ENCODE results near the gene PHF23. TPM values are rescaled to one million over a fixed set of nuclear protein-coding genes. Genes with fewer than 3 reads are reported as not detected.

The PHF23 gene
- total and polyA plus RNA-seq, 9 donors, result 19.4 to 57.7 (median 41.0) TPM

DNA sequence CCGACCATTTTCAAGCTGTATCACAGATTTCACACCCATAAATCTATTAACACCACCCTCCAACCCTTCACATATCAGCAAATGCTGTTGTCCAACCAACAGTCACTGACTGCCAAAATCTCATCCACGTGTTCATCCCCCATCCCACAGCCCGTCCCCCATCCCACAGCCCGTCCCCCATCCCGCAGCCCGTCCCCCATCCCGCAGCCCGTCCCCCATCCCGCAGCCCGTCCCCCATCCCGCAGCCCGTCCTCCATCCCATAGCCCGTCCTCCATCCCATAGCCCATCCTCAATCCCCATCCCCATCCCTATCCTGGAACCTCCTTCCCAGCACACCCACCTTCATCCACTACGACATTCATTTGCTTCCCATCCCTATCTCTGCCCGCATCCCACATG is 33.7 kb downstream of the PHF23 start:
- Histone ChIP-seq H3K4me1 (ENCODE audit: insufficient read depth) (peaks cover 10% of the 10 kb centered on the region), H3K27ac (peak overlapping the region in 1 of 2 donors; percentile 78), H3K36me3 (no peaks in the 10 kb centered on the region), H3K27me3 (no peaks in the 10 kb centered on the region), H3K9me3 (no peaks in the 10 kb centered on the region), H3K4me3 (peak overlapping the region; percentile 33)
- TF ChIP-seq, protein P1, sequence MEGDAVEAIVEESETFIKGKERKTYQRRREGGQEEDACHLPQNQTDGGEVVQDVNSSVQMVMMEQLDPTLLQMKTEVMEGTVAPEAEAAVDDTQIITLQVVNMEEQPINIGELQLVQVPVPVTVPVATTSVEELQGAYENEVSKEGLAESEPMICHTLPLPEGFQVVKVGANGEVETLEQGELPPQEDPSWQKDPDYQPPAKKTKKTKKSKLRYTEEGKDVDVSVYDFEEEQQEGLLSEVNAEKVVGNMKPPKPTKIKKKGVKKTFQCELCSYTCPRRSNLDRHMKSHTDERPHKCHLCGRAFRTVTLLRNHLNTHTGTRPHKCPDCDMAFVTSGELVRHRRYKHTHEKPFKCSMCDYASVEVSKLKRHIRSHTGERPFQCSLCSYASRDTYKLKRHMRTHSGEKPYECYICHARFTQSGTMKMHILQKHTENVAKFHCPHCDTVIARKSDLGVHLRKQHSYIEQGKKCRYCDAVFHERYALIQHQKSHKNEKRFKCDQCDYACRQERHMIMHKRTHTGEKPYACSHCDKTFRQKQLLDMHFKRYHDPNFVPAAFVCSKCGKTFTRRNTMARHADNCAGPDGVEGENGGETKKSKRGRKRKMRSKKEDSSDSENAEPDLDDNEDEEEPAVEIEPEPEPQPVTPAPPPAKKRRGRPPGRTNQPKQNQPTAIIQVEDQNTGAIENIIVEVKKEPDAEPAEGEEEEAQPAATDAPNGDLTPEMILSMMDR (IDR thresholded peaks at IDR 0.05), result no peak
- no peak for TF ChIP-seq POLR2A (IDR thresholded peaks at IDR 0.05)
- TF ChIP-seq EP300 (IDR thresholded peaks at IDR 0.05), result no peak
- WGBS, 3 donors, result 14 to 26% (median 14%) methylated on average over 15 of the region's 15 CpGs
- peak in 3 of 5 donors; percentile 27 to 43 (median 37) for DNase-seq
- intact Hi-C loops (cut with DNase I), result no loop called here

DNA sequence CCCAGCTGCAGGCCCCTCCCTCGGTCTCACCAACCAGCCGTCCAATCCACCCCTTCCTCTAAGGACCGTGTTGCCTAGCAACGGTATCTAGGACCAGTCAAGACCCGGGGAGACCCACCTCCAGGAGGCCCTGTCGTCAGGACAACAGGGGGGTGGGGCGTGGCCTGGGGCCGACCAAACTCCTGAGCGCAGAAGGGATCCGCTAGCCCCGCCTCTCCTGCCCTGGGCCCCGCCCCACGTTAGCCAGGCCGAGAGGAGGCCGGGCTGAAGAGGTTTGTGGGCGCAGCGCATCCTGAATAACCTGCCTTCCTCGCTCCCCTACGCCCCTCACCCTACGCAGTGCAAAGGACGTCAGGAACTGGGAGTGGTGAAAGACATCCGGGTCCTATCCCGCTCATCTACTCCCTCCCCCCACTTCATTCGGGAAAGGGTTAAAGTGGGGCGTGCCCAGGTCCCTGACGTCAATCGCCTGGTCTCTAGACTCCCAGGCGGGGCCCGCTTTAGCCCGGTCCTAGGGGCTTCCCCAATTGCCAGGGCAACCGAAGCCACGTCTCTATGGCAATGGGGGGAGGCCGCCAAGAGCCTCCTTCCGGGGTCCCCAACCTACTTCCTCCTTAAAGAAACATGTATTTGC is 34.3 kb downstream of the PHF23 start:
- H3K4me3 ChIP-seq, result peak overlapping the region; percentile 33
- peak; percentile 93 to 96 (median 95) for DNase-seq
- H3K9me3 ChIP-seq, result no peaks in the 10 kb centered on the region
- peak overlapping the region; percentile 4 to 78 for H3K27ac ChIP-seq
- WGBS, 3 donors, result 0 to 2% (median 1%) methylated on average over 34 of the region's 34 CpGs
- intact Hi-C loops (cut with DNase I), result no loop called here
- no peaks in the 10 kb centered on the region for H3K27me3 ChIP-seq
- no peaks in the 10 kb centered on the region for H3K36me3 ChIP-seq
- TF ChIP-seq EP300 (IDR thresholded peaks at IDR 0.05) (peak; percentile 79), POLR2A (IDR thresholded peaks at IDR 0.05) (peak; percentile 67)
- TF ChIP-seq, protein P1 (IDR thresholded peaks at IDR 0.05), result no peak
- H3K4me1 ChIP-seq (ENCODE audit: insufficient read depth), result peaks cover 10% of the 10 kb centered on the region

DNA sequence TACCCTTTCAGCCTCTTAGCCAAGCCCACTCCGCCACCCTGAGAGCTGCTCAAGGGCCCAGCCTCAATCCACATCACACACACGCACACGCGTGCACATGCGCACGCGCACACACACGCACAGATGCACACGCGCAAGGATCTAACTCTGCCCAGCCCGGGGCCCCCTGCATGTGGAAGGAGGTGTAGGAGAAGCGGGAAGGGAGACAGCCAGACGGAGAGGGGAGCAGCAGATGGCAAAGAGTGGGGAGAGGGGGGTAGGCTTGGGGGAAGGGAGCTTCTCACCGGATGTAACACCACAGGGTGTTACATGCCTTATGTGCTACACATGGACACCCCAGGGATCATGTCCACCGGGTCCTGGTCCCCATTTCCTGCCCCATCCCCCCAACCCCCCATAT is 34.9 kb downstream of the PHF23 start:
- TF ChIP-seq, protein P1 (IDR thresholded peaks at IDR 0.05), result no peak
- TF ChIP-seq POLR2A (IDR thresholded peaks at IDR 0.05), result no peak
- TF ChIP-seq EP300 (IDR thresholded peaks at IDR 0.05), result no peak
- no peaks in the 10 kb centered on the region for H3K36me3 ChIP-seq
- peak overlapping the region; percentile 4 to 78 for H3K27ac ChIP-seq
- WGBS, 3 donors, result 63 to 70% (median 65%) methylated on average over 15 of the region's 15 CpGs
- peak in 3 of 5 donors; percentile 31 to 61 (median 60) for DNase-seq
- peaks cover 10% of the 10 kb centered on the region for H3K4me1 ChIP-seq (ENCODE audit: insufficient read depth)
- peak overlapping the region; percentile 33 for H3K4me3 ChIP-seq
- H3K27me3 ChIP-seq, result no peaks in the 10 kb centered on the region
- intact Hi-C loops (cut with DNase I), result no loop called here
- H3K9me3 ChIP-seq, result no peaks in the 10 kb centered on the region

DNA sequence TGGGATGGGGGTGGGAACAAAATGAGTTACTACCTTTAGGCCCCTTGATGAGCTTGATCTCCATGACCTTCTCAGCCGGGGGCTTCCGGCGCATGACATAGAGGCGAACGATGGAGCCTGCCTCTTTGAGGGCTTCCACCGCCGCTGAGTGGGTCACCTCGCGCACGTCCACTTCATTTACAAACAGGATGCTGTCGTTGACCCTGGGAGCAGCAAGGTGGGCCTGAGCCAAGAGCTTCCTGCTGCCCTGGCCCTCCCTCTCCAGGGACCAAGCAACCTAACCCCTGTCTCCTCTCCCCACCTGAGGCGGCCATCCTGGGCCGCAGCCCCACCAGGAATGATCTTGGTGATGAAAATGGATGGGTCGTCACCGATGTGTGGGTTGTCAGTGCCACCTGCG is 35.9 kb downstream of the PHF23 start:
- 82 to 88% (median 85%) methylated on average over 15 to 16 of the region's 16 CpGs for WGBS, 3 donors
- TF ChIP-seq POLR2A (IDR thresholded peaks at IDR 0.05), result no peak
- no peak for TF ChIP-seq EP300 (IDR thresholded peaks at IDR 0.05)
- TF ChIP-seq, protein P1 (IDR thresholded peaks at IDR 0.05), result no peak
- peak in 3 of 5 donors; percentile 49 to 54 (median 52) for DNase-seq
- Histone ChIP-seq H3K27me3 (no peaks in the 10 kb centered on the region), H3K4me1 (ENCODE audit: insufficient read depth) (peaks cover 10% of the 10 kb centered on the region), H3K36me3 (no peaks in the 10 kb centered on the region), H3K27ac (no peak overlapping the region), H3K4me3 (no peak overlapping the region), H3K9me3 (no peaks in the 10 kb centered on the region)
- intact Hi-C loops (cut with DNase I), result no loop called here

All from ovary (tissue), 9 donors.